ENCODE measurements around the gene IDH3G. TPM values are rescaled to one million over a fixed set of nuclear protein-coding genes. Genes with fewer than 3 reads are reported as not detected.
"Not testable (repeated sequence)": the region's sequence is repeated elsewhere in the genome, so short reads cannot be mapped to it uniquely, and the experiment has no call there.

IDH3G gene
- total and polyA plus RNA-seq, 2 experiments from 2014 or later = 41.4 to 49.0 TPM

DNA sequence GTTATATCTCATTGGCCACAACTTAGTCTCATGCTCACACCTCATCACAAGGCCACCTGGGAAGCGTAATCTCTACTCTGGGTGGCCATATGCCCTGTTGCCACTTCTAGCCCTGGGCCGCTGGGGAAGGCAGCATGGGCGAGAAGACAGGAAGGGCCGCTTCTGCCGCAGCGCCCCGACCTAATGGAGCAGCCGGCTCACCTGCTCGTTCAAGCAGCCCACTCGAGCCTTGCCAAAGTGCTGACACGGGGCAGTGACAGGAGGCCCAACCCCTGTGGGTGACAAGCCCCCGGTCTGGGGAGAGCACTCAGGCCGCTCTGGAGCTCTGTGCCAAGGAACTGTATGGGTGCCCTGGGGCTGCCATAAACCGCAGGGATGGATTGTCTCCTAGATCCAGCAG lies 52.1 kb downstream of the IDH3G start:
- H4K20me1 ChIP-seq (replicated peaks; ENCODE audit: insufficient read depth); H3K9me2 ChIP-seq (ENCODE audit: insufficient read depth); H3K4me2 ChIP-seq; H2AFZ ChIP-seq; DNase-seq (ENCODE audit: low spot score); H3K27ac ChIP-seq (ENCODE audit: low read depth); H3K4me1 Mint-ChIP-seq; H3K4me3 ChIP-seq; H3K27me3 ChIP-seq (ENCODE audit: insufficient read depth); H3K9me3 Mint-ChIP-seq; H3K4me1 ChIP-seq (ENCODE audit: insufficient read depth); H3K27ac Mint-ChIP-seq; H3K27me3 Mint-ChIP-seq (ENCODE audit: insufficient read depth, low read depth, poor library complexity); H3F3A ChIP-seq (replicated peaks; ENCODE audit: low read depth); H3K79me2 ChIP-seq (replicated peaks; ENCODE audit: insufficient read depth); H3K36me3 Mint-ChIP-seq (ENCODE audit: low read depth); H3K36me3 ChIP-seq (ENCODE audit: insufficient read depth); H3K4me3 Mint-ChIP-seq; ATAC-seq: not testable (repeated sequence)

DNA sequence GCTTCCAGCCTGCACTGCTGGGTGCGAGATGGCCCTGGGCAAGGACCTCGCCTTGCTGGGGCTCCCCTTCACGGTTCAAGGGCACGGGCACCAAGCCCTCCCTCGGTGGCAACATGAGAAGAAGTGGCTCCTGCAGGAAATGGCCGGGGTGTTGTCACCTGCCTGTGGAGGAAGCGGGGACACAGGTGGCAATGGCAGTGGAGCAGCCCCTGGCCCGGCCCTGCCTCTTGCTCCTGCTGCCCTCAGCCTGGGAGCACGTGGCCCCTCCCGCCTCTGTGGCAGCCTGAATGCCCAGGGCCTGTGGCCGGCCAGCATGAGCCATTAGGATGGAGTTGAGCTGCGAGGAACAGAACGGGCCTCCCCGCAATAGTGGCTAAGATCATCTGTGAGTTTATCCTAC lies 52.7 kb downstream of the IDH3G start:
- no peak for ATAC-seq
- Mint-ChIP-seq H3K36me3 (ENCODE audit: low read depth) (no peaks in the 10 kb centered on the region; the same call in 2 of the 3 replicates), H3K9me3 (no peaks in the 10 kb centered on the region), H3K27me3 (ENCODE audit: insufficient read depth, low read depth, poor library complexity) (peaks cover 1% of the 10 kb centered on the region), H3K27ac (no peak overlapping the region), H3K4me1 (peaks cover 3% of the 10 kb centered on the region; the same call in 1 of the 3 replicates), H3K4me3 (no peak overlapping the region)
- DNase-seq (ENCODE audit: low spot score) = no peak
- Histone ChIP-seq H3K4me1 (ENCODE audit: insufficient read depth) (no peaks in the 10 kb centered on the region), H3K79me2 (replicated peaks; ENCODE audit: insufficient read depth) (no peaks in the 10 kb centered on the region), H3K4me3 (no peak overlapping the region), H3K27me3 (ENCODE audit: insufficient read depth) (no peaks in the 10 kb centered on the region), H4K20me1 (replicated peaks; ENCODE audit: insufficient read depth) (no peaks in the 10 kb centered on the region), H3K9me2 (ENCODE audit: insufficient read depth) (no peaks in the 10 kb centered on the region), H2AFZ (no peak overlapping the region), H3K36me3 (ENCODE audit: insufficient read depth) (no peaks in the 10 kb centered on the region), H3K27ac (ENCODE audit: low read depth) (no peak overlapping the region), H3F3A (replicated peaks; ENCODE audit: low read depth) (no peaks in the 10 kb centered on the region), H3K4me2 (no peak overlapping the region)
- TF ChIP-seq STAT1 (IDR thresholded peaks at IDR 0.05; ENCODE audit: unreplicated experiment) (no peak), EZH2phosphoT487 (IDR thresholded peaks at IDR 0.05; ENCODE audit: unreplicated experiment) (no peak), ZNF114 (CRISPR knock-in tag; IDR thresholded peaks at IDR 0.05) (no peak), POLR2AphosphoS5 (IDR thresholded peaks at IDR 0.05; ENCODE audit: low read depth) (no peak), ZNF331 (CRISPR knock-in tag; IDR thresholded peaks at IDR 0.05; ENCODE audit: low read depth) (no peak), JUNB (IDR thresholded peaks at IDR 0.05; ENCODE audit: unreplicated experiment) (no peak), NANOG (IDR thresholded peaks at IDR 0.05; ENCODE audit: borderline replicate concordance) (no peak)
- TF ChIP-seq, protein P1, sequence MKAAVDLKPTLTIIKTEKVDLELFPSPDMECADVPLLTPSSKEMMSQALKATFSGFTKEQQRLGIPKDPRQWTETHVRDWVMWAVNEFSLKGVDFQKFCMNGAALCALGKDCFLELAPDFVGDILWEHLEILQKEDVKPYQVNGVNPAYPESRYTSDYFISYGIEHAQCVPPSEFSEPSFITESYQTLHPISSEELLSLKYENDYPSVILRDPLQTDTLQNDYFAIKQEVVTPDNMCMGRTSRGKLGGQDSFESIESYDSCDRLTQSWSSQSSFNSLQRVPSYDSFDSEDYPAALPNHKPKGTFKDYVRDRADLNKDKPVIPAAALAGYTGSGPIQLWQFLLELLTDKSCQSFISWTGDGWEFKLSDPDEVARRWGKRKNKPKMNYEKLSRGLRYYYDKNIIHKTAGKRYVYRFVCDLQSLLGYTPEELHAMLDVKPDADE (IDR thresholded peaks at IDR 0.05) = no peak
- TF ChIP-seq, protein P2, sequence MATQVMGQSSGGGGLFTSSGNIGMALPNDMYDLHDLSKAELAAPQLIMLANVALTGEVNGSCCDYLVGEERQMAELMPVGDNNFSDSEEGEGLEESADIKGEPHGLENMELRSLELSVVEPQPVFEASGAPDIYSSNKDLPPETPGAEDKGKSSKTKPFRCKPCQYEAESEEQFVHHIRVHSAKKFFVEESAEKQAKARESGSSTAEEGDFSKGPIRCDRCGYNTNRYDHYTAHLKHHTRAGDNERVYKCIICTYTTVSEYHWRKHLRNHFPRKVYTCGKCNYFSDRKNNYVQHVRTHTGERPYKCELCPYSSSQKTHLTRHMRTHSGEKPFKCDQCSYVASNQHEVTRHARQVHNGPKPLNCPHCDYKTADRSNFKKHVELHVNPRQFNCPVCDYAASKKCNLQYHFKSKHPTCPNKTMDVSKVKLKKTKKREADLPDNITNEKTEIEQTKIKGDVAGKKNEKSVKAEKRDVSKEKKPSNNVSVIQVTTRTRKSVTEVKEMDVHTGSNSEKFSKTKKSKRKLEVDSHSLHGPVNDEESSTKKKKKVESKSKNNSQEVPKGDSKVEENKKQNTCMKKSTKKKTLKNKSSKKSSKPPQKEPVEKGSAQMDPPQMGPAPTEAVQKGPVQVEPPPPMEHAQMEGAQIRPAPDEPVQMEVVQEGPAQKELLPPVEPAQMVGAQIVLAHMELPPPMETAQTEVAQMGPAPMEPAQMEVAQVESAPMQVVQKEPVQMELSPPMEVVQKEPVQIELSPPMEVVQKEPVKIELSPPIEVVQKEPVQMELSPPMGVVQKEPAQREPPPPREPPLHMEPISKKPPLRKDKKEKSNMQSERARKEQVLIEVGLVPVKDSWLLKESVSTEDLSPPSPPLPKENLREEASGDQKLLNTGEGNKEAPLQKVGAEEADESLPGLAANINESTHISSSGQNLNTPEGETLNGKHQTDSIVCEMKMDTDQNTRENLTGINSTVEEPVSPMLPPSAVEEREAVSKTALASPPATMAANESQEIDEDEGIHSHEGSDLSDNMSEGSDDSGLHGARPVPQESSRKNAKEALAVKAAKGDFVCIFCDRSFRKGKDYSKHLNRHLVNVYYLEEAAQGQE (IDR thresholded peaks at IDR 0.05; ENCODE audit: unreplicated experiment) = no peak
- TF ChIP-seq, protein P3, sequence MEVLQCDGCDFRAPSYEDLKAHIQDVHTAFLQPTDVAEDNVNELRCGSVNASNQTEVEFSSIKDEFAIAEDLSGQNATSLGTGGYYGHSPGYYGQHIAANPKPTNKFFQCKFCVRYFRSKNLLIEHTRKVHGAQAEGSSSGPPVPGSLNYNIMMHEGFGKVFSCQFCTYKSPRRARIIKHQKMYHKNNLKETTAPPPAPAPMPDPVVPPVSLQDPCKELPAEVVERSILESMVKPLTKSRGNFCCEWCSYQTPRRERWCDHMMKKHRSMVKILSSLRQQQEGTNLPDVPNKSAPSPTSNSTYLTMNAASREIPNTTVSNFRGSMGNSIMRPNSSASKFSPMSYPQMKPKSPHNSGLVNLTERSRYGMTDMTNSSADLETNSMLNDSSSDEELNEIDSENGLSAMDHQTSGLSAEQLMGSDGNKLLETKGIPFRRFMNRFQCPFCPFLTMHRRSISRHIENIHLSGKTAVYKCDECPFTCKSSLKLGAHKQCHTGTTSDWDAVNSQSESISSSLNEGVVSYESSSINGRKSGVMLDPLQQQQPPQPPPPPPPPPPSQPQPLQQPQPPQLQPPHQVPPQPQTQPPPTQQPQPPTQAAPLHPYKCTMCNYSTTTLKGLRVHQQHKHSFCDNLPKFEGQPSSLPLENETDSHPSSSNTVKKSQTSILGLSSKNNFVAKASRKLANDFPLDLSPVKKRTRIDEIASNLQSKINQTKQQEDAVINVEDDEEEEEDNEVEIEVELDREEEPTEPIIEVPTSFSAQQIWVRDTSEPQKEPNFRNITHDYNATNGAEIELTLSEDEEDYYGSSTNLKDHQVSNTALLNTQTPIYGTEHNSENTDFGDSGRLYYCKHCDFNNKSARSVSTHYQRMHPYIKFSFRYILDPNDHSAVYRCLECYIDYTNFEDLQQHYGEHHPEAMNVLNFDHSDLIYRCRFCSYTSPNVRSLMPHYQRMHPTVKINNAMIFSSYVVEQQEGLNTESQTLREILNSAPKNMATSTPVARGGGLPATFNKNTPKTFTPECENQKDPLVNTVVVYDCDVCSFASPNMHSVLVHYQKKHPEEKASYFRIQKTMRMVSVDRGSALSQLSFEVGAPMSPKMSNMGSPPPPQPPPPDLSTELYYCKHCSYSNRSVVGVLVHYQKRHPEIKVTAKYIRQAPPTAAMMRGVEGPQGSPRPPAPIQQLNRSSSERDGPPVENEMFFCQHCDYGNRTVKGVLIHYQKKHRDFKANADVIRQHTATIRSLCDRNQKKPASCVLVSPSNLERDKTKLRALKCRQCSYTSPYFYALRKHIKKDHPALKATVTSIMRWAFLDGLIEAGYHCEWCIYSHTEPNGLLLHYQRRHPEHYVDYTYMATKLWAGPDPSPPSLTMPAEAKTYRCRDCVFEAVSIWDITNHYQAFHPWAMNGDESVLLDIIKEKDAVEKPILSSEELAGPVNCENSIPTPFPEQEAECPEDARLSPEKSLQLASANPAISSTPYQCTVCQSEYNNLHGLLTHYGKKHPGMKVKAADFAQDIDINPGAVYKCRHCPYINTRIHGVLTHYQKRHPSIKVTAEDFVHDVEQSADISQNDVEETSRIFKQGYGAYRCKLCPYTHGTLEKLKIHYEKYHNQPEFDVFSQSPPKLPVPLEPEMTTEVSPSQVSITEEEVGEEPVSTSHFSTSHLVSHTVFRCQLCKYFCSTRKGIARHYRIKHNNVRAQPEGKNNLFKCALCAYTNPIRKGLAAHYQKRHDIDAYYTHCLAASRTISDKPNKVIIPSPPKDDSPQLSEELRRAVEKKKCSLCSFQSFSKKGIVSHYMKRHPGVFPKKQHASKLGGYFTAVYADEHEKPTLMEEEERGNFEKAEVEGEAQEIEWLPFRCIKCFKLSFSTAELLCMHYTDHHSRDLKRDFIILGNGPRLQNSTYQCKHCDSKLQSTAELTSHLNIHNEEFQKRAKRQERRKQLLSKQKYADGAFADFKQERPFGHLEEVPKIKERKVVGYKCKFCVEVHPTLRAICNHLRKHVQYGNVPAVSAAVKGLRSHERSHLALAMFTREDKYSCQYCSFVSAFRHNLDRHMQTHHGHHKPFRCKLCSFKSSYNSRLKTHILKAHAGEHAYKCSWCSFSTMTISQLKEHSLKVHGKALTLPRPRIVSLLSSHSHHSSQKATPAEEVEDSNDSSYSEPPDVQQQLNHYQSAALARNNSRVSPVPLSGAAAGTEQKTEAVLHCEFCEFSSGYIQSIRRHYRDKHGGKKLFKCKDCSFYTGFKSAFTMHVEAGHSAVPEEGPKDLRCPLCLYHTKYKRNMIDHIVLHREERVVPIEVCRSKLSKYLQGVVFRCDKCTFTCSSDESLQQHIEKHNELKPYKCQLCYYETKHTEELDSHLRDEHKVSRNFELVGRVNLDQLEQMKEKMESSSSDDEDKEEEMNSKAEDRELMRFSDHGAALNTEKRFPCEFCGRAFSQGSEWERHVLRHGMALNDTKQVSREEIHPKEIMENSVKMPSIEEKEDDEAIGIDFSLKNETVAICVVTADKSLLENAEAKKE (CRISPR knock-in tag; IDR thresholded peaks at IDR 0.05) = no peak
